DND-41 (cell line): ENCODE measurements around the gene TBC1D9.

Experiments used
- ATAC-seq: fragments of 200-7000 bp; cut with Tn5 transposase; 3 replicates; pipeline ENCODE4 v1.9.1; 2021; ENCODE audit warnings: low read depth; ENCODE audit not compliant: insufficient read depth
- DNase-seq: peaks from one replicate; pipeline ENCODE4 v3.0.0-alpha.2; 2020
- H2AFZ ChIP-seq: 2 replicates; pipeline ENCODE4 v1.6.0; 2012; ENCODE audit warnings: low read depth, low read length
- H3K27ac ChIP-seq: 2 replicates; pipeline ENCODE4 v1.5.1; 2012; ENCODE audit warnings: low read length, inconsistent platforms
- H3K27me3 ChIP-seq: fragments of 200-600 bp; sonication (generic); 2 replicates; pipeline ENCODE4 v1.6.0; 2012; ENCODE audit warnings: low read length, mild to moderate bottlenecking, inconsistent platforms; ENCODE audit not compliant: insufficient read depth, poor library complexity
- H3K36me3 ChIP-seq: 2 replicates; pipeline ENCODE4 v1.5.1; 2012; ENCODE audit warnings: low read length, inconsistent platforms; ENCODE audit not compliant: insufficient read depth
- H3K4me1 ChIP-seq: 2 replicates; pipeline ENCODE4 v1.5.1; 2012; ENCODE audit warnings: mild to moderate bottlenecking, low read length; ENCODE audit not compliant: insufficient read depth
- H3K4me2 ChIP-seq: 2 replicates; pipeline ENCODE4 v1.6.0; 2012; ENCODE audit warnings: mild to moderate bottlenecking, moderate library complexity, low read length, inconsistent platforms; ENCODE audit not compliant: insufficient read depth
- H3K4me3 ChIP-seq, 2 experiments: fragments of 200-600 bp in 1 of 2; shearing (Covaris generic) in 1 of 2; 2 replicates each; pipeline ENCODE4 v1.5.1; 2012 to 2016; ENCODE audit warnings: inconsistent platforms in 2 of 2, low read length in 2 of 2, mild to moderate bottlenecking in 2 of 2, low read depth in 1 of 2, moderate library complexity in 1 of 2
- H3K79me2 ChIP-seq: 2 replicates; pipeline ENCODE4 v1.6.0; 2012; ENCODE audit warnings: low read length, inconsistent platforms; ENCODE audit not compliant: insufficient read depth
- H3K9ac ChIP-seq: 2 replicates; pipeline ENCODE4 v1.6.0; 2012; ENCODE audit warnings: low read depth, mild to moderate bottlenecking, inconsistent platforms, low read length, moderate library complexity
- H3K9me3 ChIP-seq: 2 replicates; pipeline ENCODE4 v1.5.1; 2012; ENCODE audit warnings: low read length, moderate library complexity, mild to moderate bottlenecking, inconsistent platforms; ENCODE audit not compliant: insufficient read depth, severe bottlenecking
- H4K20me1 ChIP-seq: 2 replicates; pipeline ENCODE4 v1.6.0; 2012; ENCODE audit warnings: low read length; ENCODE audit not compliant: insufficient read depth
- CTCF ChIP-seq: IDR thresholded peaks from 2 replicates; pipeline ENCODE4 v1.5.1; 2012; ENCODE audit warnings: borderline replicate concordance, low read length, moderate library complexity, mild to moderate bottlenecking; ENCODE audit not compliant: poor library complexity, severe bottlenecking; ENCODE audit errors: extremely low read depth
- EZH2 ChIP-seq: IDR thresholded peaks from 3 replicates; pipeline ENCODE4 v1.6.1; 2012; ENCODE audit warnings: borderline replicate concordance, low read depth, mild to moderate bottlenecking, moderate library complexity, low read length, inconsistent platforms; ENCODE audit not compliant: severe bottlenecking

TBC1D9 gene

GRCh38 chr4:140726776-140727500 lies 29.2 kb downstream of the TBC1D9 start:
- no peak overlapping the region for H3K4me2 ChIP-seq
- TF ChIP-seq CTCF, result no peak
- TF ChIP-seq EZH2, result no peak
- H3K27ac ChIP-seq, result no peak overlapping the region
- H3K9me3 ChIP-seq, result no peaks in the 10 kb centered on the region
- no peaks in the 10 kb centered on the region for H3K4me1 ChIP-seq
- no peaks in the 10 kb centered on the region for H3K27me3 ChIP-seq
- DNase-seq (no peak), ATAC-seq (no peak)
- no peaks in the 10 kb centered on the region for H4K20me1 ChIP-seq
- no peak overlapping the region for H3K4me3 ChIP-seq
- no peaks in the 10 kb centered on the region for H3K36me3 ChIP-seq
- H3K9ac ChIP-seq, result no peak overlapping the region
- H3K79me2 ChIP-seq, result no peaks in the 10 kb centered on the region
- no peak overlapping the region for H2AFZ ChIP-seq

- TF ChIP-seq CTCF (no peak), EZH2 (no peak)
- H2AFZ ChIP-seq, result no peak overlapping the region
- no peak overlapping the region for H3K4me2 ChIP-seq
- no peaks in the 10 kb centered on the region for H3K27me3 ChIP-seq
- no peak overlapping the region for H3K27ac ChIP-seq
- H4K20me1 ChIP-seq, result no peaks in the 10 kb centered on the region
- no peaks in the 10 kb centered on the region for H3K36me3 ChIP-seq
- no peaks in the 10 kb centered on the region for H3K9me3 ChIP-seq
- DNase-seq (no peak), ATAC-seq (no peak)
- H3K79me2 ChIP-seq, result no peaks in the 10 kb centered on the region
- no peak overlapping the region for H3K9ac ChIP-seq
- no peak overlapping the region for H3K4me3 ChIP-seq
- H3K4me1 ChIP-seq, result no peaks in the 10 kb centered on the region
Observed at GRCh38 chr4:140725556-140725955, 30.6 kb downstream of the TBC1D9 start.

- Histone ChIP-seq H3K9me3 (no peaks in the 10 kb centered on the region), H3K4me3 (no peak overlapping the region), H3K36me3 (no peaks in the 10 kb centered on the region), H3K4me2 (no peak overlapping the region), H3K4me1 (no peaks in the 10 kb centered on the region), H4K20me1 (no peaks in the 10 kb centered on the region), H3K27ac (no peak overlapping the region), H2AFZ (no peak overlapping the region), H3K79me2 (no peaks in the 10 kb centered on the region), H3K9ac (no peak overlapping the region), H3K27me3 (no peaks in the 10 kb centered on the region)
- ATAC-seq (no peak), DNase-seq (no peak)
- TF ChIP-seq CTCF (no peak), EZH2 (no peak)
Observed at GRCh38 chr4:140724760-140725159, 31.4 kb downstream of the TBC1D9 start.
